ENCODE data around the gene PLEKHG4. TPM values are rescaled to one million over a fixed set of nuclear protein-coding genes. Genes with fewer than 3 reads are reported as not detected.

The PLEKHG4 gene
- polyA plus RNA-seq, 1 donor from 2014 or later: 0.28 TPM

DNA sequence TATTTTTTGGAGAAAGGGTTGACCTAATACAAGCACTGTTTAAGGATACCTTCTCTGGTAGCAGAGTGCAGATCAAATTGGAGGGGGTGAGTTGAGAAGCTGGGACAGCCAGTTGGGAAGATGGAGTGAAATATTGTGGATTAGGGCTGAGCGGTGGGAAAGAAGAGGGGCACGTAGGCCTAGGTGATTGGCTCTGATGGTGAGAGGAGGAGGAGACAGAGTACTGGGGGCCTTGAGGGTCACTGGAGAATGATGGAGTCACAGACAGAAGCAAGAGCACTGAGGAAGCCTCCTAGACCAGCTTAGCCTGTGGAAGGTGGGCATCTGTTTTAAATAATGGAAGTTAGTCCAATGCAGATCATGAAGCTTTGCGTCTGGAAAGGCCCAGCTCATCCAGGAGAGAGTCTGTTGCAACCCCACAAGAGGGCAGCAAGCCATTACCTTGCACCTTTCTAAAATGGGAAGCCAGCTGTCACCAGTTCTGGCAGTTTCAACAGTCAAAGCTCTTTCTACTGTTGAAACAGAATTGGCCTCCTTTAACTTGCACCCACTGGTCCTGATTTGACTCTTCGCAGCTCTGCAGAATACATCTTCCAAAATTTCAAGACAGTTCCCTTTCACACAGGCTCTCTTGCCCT lies 18.8 kb upstream of the PLEKHG4 start:
- Histone ChIP-seq H3K4me3 (ENCODE audit: low read length) (no peak overlapping the region), H3K9ac (ENCODE audit: low read length) (no peak overlapping the region), H3K4me2 (ENCODE audit: low read length) (no peak overlapping the region), H3K27me3 (ENCODE audit: insufficient read depth, low read depth, low read length) (no peaks in the 10 kb centered on the region), H3K27ac (ENCODE audit: low read length) (no peak overlapping the region), H3K9me3 (ENCODE audit: low read length) (no peaks in the 10 kb centered on the region), H4K20me1 (ENCODE audit: insufficient read depth) (no peaks in the 10 kb centered on the region), H3K79me2 (replicated peaks; ENCODE audit: insufficient read depth, low read length) (no peaks in the 10 kb centered on the region), H3K36me3 (ENCODE audit: insufficient read depth, low read length) (no peaks in the 10 kb centered on the region), H2AFZ (ENCODE audit: low read depth, low read length) (no peak overlapping the region), H3F3A (ENCODE audit: insufficient read depth, low read length, poor library complexity, severe bottlenecking) (no peaks in the 10 kb centered on the region), H3K9me2 (ENCODE audit: insufficient read depth, low read length) (no peaks in the 10 kb centered on the region)
- TF ChIP-seq EP300 (conservative IDR thresholded peaks at IDR 0.05; ENCODE audit: poor library complexity, severe bottlenecking): no peak
- TF ChIP-seq CTCF (IDR thresholded peaks at IDR 0.05; ENCODE audit: poor library complexity, severe bottlenecking): peak; percentile 51
- TF ChIP-seq TAF1 (IDR thresholded peaks at IDR 0.05; ENCODE audit: low read depth): no peak
- peak; percentile 56 for TF ChIP-seq RAD21 (conservative IDR thresholded peaks at IDR 0.05)
- TF ChIP-seq SMC3 (conservative IDR thresholded peaks at IDR 0.05; ENCODE audit: poor library complexity): peak; percentile 52

DNA sequence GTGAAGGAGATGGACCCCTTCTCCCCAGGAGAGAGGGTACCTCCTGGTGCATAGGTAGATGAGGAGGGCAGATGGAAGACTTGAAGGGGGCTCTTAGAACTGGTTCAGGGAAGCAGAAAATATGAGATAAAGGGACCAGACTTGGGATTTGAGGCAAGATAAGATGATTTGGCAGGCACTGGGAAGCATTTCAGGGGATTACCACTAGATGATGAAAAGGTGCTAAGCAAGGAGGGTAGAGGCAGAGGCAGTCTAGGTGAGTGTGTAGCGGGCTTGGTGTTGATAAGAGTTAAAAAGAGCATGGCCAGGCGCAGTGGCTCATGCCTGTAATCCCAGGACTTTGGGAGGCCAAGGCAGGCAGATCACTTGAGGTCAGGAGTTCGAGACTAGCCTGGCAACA lies 16.1 kb upstream of the PLEKHG4 start:
- H3K9me2 ChIP-seq (ENCODE audit: insufficient read depth, low read length): no peaks in the 10 kb centered on the region
- H3K4me2 ChIP-seq (ENCODE audit: low read length): no peak overlapping the region
- no peak overlapping the region for H3K9ac ChIP-seq (ENCODE audit: low read length)
- H3K9me3 ChIP-seq (ENCODE audit: low read length): no peaks in the 10 kb centered on the region
- H3K4me3 ChIP-seq (ENCODE audit: low read length): no peak overlapping the region
- no peaks in the 10 kb centered on the region for H3F3A ChIP-seq (ENCODE audit: insufficient read depth, low read length, poor library complexity, severe bottlenecking)
- no peaks in the 10 kb centered on the region for H4K20me1 ChIP-seq (ENCODE audit: insufficient read depth)
- H3K27ac ChIP-seq (ENCODE audit: low read length): no peak overlapping the region
- no peaks in the 10 kb centered on the region for H3K27me3 ChIP-seq (ENCODE audit: insufficient read depth, low read depth, low read length)
- H2AFZ ChIP-seq (ENCODE audit: low read depth, low read length): no peak overlapping the region
- no peaks in the 10 kb centered on the region for H3K36me3 ChIP-seq (ENCODE audit: insufficient read depth, low read length)
- no peaks in the 10 kb centered on the region for H3K79me2 ChIP-seq (replicated peaks; ENCODE audit: insufficient read depth, low read length)
- TF ChIP-seq POLR2AphosphoS5 (IDR thresholded peaks at IDR 0.05) (no peak), TAF1 (IDR thresholded peaks at IDR 0.05; ENCODE audit: low read depth) (no peak), EZH2 (IDR thresholded peaks at IDR 0.05; ENCODE audit: borderline replicate concordance, insufficient read depth, low read length, poor library complexity, severe bottlenecking) (no peak), CTCF (IDR thresholded peaks at IDR 0.05; ENCODE audit: poor library complexity, severe bottlenecking) (no peak), MXI1 (conservative IDR thresholded peaks at IDR 0.05; ENCODE audit: poor library complexity, severe bottlenecking) (no peak), EP300 (conservative IDR thresholded peaks at IDR 0.05; ENCODE audit: poor library complexity, severe bottlenecking) (no peak), SMC3 (conservative IDR thresholded peaks at IDR 0.05; ENCODE audit: poor library complexity) (no peak)
- TF ChIP-seq, protein P1, sequence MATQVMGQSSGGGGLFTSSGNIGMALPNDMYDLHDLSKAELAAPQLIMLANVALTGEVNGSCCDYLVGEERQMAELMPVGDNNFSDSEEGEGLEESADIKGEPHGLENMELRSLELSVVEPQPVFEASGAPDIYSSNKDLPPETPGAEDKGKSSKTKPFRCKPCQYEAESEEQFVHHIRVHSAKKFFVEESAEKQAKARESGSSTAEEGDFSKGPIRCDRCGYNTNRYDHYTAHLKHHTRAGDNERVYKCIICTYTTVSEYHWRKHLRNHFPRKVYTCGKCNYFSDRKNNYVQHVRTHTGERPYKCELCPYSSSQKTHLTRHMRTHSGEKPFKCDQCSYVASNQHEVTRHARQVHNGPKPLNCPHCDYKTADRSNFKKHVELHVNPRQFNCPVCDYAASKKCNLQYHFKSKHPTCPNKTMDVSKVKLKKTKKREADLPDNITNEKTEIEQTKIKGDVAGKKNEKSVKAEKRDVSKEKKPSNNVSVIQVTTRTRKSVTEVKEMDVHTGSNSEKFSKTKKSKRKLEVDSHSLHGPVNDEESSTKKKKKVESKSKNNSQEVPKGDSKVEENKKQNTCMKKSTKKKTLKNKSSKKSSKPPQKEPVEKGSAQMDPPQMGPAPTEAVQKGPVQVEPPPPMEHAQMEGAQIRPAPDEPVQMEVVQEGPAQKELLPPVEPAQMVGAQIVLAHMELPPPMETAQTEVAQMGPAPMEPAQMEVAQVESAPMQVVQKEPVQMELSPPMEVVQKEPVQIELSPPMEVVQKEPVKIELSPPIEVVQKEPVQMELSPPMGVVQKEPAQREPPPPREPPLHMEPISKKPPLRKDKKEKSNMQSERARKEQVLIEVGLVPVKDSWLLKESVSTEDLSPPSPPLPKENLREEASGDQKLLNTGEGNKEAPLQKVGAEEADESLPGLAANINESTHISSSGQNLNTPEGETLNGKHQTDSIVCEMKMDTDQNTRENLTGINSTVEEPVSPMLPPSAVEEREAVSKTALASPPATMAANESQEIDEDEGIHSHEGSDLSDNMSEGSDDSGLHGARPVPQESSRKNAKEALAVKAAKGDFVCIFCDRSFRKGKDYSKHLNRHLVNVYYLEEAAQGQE (IDR thresholded peaks at IDR 0.05; ENCODE audit: borderline replicate concordance): no peak
